Measurements from ENCODE around the gene SGTB.

SGTB gene

GRCh38 chr5:65742565-65743231, 20.8 kb upstream of the SGTB start:
- no peak overlapping the region for H3K27ac ChIP-seq

GRCh38 chr5:65739162-65739561, 17.3 kb upstream of the SGTB start:
- TF ChIP-seq CTCF (IDR thresholded peaks at IDR 0.05): no peak
- H3K9me3 ChIP-seq: no peaks in the 10 kb centered on the region
- H3K27ac ChIP-seq: no peak overlapping the region
- H3K4me1 ChIP-seq (ENCODE audit: control insufficient read depth in 1 of 2, insufficient read depth in 1 of 2, low read depth in 1 of 2, low read length in 1 of 2): peaks cover 0 to 12% of the 10 kb centered on the region in 2 experiments
- no peak overlapping the region for H3K4me3 ChIP-seq (ENCODE audit: low read depth in 1 of 2, low read length in 1 of 2)
- no peaks in the 10 kb centered on the region for H3K27me3 ChIP-seq
- H3K36me3 ChIP-seq: no peaks in the 10 kb centered on the region

More at GRCh38 chr5:65742565-65743231, 20.8 kb upstream of the SGTB start:
- Histone ChIP-seq H3K9me3 (no peaks in the 10 kb centered on the region), H3K4me3 (ENCODE audit: low read depth in 1 of 2, low read length in 1 of 2) (no peak overlapping the region), H3K27me3 (no peaks in the 10 kb centered on the region), H3K4me1 (ENCODE audit: control insufficient read depth in 1 of 2, insufficient read depth in 1 of 2, low read depth in 1 of 2, low read length in 1 of 2) (no peaks in the 10 kb centered on the region), H3K36me3 (no peaks in the 10 kb centered on the region)
- no peak for TF ChIP-seq CTCF (IDR thresholded peaks at IDR 0.05)

- H3K27ac ChIP-seq: no peak overlapping the region
- H3K4me3 ChIP-seq (ENCODE audit: low read depth in 1 of 2, low read length in 1 of 2): no peak overlapping the region
- H3K4me1 ChIP-seq (ENCODE audit: control insufficient read depth in 1 of 2, insufficient read depth in 1 of 2, low read depth in 1 of 2, low read length in 1 of 2): peaks cover 0 to 12% of the 10 kb centered on the region in 2 experiments
- no peak for TF ChIP-seq CTCF (IDR thresholded peaks at IDR 0.05)
- no peaks in the 10 kb centered on the region for H3K27me3 ChIP-seq
- no peaks in the 10 kb centered on the region for H3K9me3 ChIP-seq
- H3K36me3 ChIP-seq: no peaks in the 10 kb centered on the region
These were observed 16.4 kb upstream of the SGTB start for GRCh38 chr5:65738305-65738704.

GRCh38 chr5:65737842-65738241, 15.9 kb upstream of the SGTB start:
- no peaks in the 10 kb centered on the region for H3K27me3 ChIP-seq
- no peak overlapping the region for H3K27ac ChIP-seq
- H3K4me1 ChIP-seq (ENCODE audit: control insufficient read depth in 1 of 2, insufficient read depth in 1 of 2, low read depth in 1 of 2, low read length in 1 of 2): peaks cover 0 to 12% of the 10 kb centered on the region in 2 experiments
- TF ChIP-seq CTCF (IDR thresholded peaks at IDR 0.05): no peak
- no peak overlapping the region for H3K4me3 ChIP-seq (ENCODE audit: low read depth in 1 of 2, low read length in 1 of 2)
- H3K36me3 ChIP-seq: no peaks in the 10 kb centered on the region
- H3K9me3 ChIP-seq: no peaks in the 10 kb centered on the region

- Histone ChIP-seq H3K4me3 (ENCODE audit: low read depth in 1 of 2, low read length in 1 of 2) (no peak overlapping the region), H3K9me3 (no peaks in the 10 kb centered on the region), H3K36me3 (no peaks in the 10 kb centered on the region), H3K4me1 (ENCODE audit: control insufficient read depth in 1 of 2, insufficient read depth in 1 of 2, low read depth in 1 of 2, low read length in 1 of 2) (peaks cover 10 to 21% of the 10 kb centered on the region in 2 experiments), H3K27ac (no peak overlapping the region), H3K27me3 (no peaks in the 10 kb centered on the region)
- no peak for TF ChIP-seq CTCF (IDR thresholded peaks at IDR 0.05)
These were observed 14.1 kb upstream of the SGTB start for GRCh38 chr5:65736011-65736410.

Measured in neutrophil (primary cell).